GM21825 (cell line): ENCODE measurements around the gene STK17A.
A peak's percentile ranks its signal among the peaks of the same experiment; 100 is the strongest.

Experiments
- ATAC-seq: cut with Tn5 transposase; IDR thresholded peaks from one replicate; pipeline ENCODE4 v1.9.1; 2021; ENCODE audit warnings: mild to moderate bottlenecking, moderate library complexity; ENCODE audit not compliant: unreplicated experiment

Gene STK17A

GRCh38 chr7:43630482-43630881 lies 47.6 kb downstream of the STK17A start:
- ATAC-seq: no peak

- no peak for ATAC-seq
These were observed 48.7 kb downstream of the STK17A start for GRCh38 chr7:43631559-43631958.

GRCh38 chr7:43632746-43633145 lies 49.8 kb downstream of the STK17A start:
- ATAC-seq: no peak

GRCh38 chr7:43634384-43634783 lies 51.5 kb downstream of the STK17A start:
- no peak for ATAC-seq

- no peak for ATAC-seq
These were observed 53.2 kb downstream of the STK17A start for GRCh38 chr7:43636093-43636492.

- ATAC-seq: no peak
These were observed 54.4 kb downstream of the STK17A start for GRCh38 chr7:43637114-43637806.

GRCh38 chr7:43639858-43640491 lies 57.1 kb downstream of the STK17A start:
- no peak for ATAC-seq

- no peak for ATAC-seq
These were observed 57.8 kb downstream of the STK17A start for GRCh38 chr7:43640679-43641078.

- ATAC-seq: no peak
These were observed 60.2 kb downstream of the STK17A start for GRCh38 chr7:43642897-43643630.

GRCh38 chr7:43643846-43644245 lies 60.9 kb downstream of the STK17A start:
- ATAC-seq: no peak

- ATAC-seq: no peak
These were observed 62.9 kb downstream of the STK17A start for GRCh38 chr7:43645699-43646226.

- no peak for ATAC-seq
These were observed 63.9 kb downstream of the STK17A start for GRCh38 chr7:43646603-43647338.

- no peak for ATAC-seq
These were observed 64.4 kb downstream of the STK17A start for GRCh38 chr7:43647339-43647672.

GRCh38 chr7:43647673-43648472 lies 65.0 kb downstream of the STK17A start:
- ATAC-seq: no peak

GRCh38 chr7:43648473-43649406 lies 65.8 kb downstream of the STK17A start:
- ATAC-seq: peak; percentile 60

- peak; percentile 66 for ATAC-seq
These were observed 66.9 kb downstream of the STK17A start for GRCh38 chr7:43649755-43650274.

- ATAC-seq: no peak
These were observed 67.6 kb downstream of the STK17A start for GRCh38 chr7:43650457-43651052.

GRCh38 chr7:43652364-43652763 lies 69.5 kb downstream of the STK17A start:
- ATAC-seq: no peak

- ATAC-seq: no peak
These were observed 70.6 kb downstream of the STK17A start for GRCh38 chr7:43653466-43653865.
